Measurements from ENCODE around the gene RNF13. TPM values are rescaled to one million over a fixed set of nuclear protein-coding genes. Genes with fewer than 3 reads are reported as not detected.
A peak's percentile ranks its signal among the peaks of the same experiment; 100 is the strongest.
"Not testable (repeated sequence)": the region's sequence is repeated elsewhere in the genome, so short reads cannot be mapped to it uniquely, and the experiment has no call there.

The RNF13 gene
- total RNA-seq, 1 donor from 2014 or later, result 173 TPM

DNA sequence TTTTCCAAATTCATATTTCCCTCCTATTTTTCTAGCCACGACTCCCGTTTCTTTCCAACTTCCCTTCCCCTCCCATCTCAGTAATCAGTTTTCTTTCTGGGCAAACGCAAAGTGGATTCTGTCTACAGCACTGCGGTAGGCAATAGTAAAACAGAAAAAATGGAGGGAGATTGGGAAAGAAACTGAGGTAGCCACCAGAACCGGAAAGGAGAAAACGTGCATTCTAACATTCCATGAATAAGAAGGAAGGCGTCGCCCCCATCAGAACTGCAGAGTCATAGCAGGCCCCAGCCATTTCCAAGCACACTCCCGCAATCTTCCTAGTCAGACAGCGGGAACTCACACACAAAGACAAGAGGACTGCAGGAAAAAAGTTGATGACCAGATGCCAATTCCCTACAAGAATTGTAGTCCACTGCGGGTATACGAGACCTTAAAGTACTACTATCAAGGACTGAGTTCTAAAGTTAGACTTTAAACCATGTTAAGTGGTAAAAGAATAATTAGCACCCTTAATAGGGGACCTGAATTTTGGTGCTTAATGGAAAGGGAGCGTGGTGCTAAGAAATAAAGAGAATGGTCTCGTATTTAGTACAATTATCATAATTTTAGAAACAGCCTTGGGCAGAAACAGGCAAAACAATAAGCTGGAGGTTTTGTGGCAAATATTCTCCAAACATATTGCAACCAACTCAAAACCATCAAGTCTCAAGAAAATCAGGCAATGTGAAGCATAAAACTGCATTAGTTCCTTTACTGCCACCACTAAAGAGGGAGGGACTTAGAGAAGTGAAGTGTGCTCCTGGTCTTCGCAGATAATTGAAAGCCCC is 156.3 kb downstream of the RNF13 start:
- ATAC-seq (peak; percentile 78), DNase-seq (ENCODE audit: low spot score) (peak; percentile 65)
- intact Hi-C loops (cut with DNase I), result no loop called here

DNA sequence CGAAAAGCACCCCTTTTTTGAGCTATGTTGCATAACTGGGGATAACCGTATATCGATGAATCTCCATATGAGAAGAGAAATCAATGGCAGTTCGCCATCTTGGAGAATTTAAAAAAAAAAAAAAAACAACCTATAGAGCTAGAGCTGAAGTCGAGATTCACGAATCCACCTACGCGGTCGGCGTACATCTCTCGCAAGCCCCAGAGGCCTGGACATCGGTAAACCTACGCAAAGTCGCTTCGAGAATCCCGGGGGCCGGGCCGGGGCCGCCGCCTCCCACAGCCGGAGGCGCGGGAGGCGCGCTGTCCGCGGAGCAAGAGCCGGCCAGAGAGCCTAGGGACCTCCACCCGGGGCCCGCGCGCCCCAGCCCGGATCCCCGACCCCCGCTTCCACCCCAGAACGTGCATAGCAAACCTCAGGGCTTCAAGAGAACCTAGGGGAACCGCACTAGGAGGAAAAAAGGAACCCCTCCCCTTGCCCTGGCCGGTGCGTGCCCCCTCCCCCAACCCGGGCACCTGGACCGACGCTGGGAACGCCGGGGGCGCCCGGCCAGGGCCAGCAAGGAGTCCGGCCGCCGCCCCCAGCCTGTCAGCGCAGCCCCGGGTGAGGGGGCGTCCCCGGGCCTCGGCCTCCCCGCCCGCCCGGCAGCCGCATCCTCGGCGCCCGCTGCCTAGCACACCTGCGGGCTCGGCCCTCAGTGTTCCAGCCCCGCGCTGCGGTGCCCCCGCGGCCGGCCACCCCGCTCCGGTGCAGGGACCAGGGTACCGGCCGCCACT is 157.1 kb downstream of the RNF13 start:
- ATAC-seq (peak; percentile 82), DNase-seq (ENCODE audit: low spot score) (peak; percentile 88)
- intact Hi-C loops (cut with DNase I), result loop anchor here (5.0 kb wide), 1 partner anchor 212 kb away; no protein-coding TSS in a partner anchor

GRCh38 chr3:149970716-149971402 is 157.8 kb downstream of the RNF13 start, which contains the start of gene PFN2:
PFN2 (minus strand) TSS chr3:149970895; CDS start chr3:149970856, 39 bp downstream.
- DNase-seq (ENCODE audit: low spot score) (peak; percentile 75), ATAC-seq (peak; percentile 75)

DNA sequence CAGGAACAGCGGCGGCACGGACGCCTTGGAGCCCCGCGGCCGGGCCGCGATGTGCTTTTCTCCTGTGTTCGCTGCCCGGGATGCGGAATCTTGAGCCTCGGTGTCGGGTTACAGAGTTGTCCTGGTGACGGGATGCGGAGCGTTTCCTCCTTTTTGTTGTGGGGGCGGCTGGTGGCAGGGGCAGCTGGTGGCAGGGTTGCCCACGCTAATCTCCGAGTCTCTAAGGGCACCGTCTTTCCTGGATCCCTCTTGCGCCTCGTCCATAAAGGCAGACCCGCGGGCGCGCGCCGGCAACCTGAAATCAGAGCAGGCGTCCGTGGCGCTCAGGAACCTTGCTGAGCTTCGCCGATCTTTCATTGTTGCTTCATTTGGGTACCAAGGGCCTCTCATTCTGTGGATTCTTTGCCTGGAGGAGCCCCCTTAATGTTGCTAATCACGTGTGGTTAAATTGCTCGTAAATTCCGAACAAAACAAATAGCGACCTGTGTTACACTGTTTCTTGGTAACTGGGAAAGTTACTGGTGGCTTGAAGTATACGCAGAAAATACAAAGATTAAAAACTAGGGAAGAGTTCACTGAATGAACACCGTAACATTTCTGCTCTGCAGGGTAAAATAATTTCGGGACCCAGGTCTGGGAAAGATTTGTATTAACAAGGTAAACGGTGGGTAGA is 158.5 kb downstream of the RNF13 start:
- intact Hi-C loops (cut with DNase I), result loop anchor here (5.0 kb wide), 1 partner anchor 211 kb away; no protein-coding TSS in a partner anchor
- ATAC-seq (peak; percentile 32), DNase-seq (ENCODE audit: low spot score) (peak; percentile 73)

More at GRCh38 chr3:149970716-149971402, 157.8 kb downstream of the RNF13 start, which contains the start of gene PFN2:
- intact Hi-C loops (cut with DNase I), result loop anchor here (5.0 kb wide), 1 partner anchor 211 kb away; no protein-coding TSS in a partner anchor

DNA sequence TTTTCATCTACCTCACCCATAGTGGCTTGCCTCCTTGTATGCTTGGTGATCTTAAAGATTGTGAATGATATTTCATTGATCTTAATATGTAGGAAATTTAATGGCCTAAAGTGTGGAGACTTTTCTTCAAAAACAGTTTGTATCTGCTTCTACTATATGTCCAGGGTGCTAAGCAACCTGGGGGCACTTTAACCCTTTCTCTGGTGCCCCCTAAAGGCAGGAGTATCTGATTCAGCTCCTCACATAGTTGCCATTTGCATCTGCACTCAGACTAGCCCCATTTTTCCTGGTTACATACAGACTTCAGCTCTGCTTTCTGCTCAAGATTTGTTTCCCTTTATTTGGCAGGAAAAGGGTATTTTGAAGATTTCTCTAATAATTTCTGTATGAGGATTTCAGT is 162.9 kb downstream of the RNF13 start:
- ATAC-seq (no peak), DNase-seq (ENCODE audit: low spot score) (no peak)
- intact Hi-C loops (cut with DNase I), result no loop called here

- DNase-seq (ENCODE audit: low spot score) (no peak), ATAC-seq (no peak)
- intact Hi-C loops (cut with DNase I), result no loop called here
Measured at GRCh38 chr3:149977386-149977785, 164.4 kb downstream of the RNF13 start.

DNA sequence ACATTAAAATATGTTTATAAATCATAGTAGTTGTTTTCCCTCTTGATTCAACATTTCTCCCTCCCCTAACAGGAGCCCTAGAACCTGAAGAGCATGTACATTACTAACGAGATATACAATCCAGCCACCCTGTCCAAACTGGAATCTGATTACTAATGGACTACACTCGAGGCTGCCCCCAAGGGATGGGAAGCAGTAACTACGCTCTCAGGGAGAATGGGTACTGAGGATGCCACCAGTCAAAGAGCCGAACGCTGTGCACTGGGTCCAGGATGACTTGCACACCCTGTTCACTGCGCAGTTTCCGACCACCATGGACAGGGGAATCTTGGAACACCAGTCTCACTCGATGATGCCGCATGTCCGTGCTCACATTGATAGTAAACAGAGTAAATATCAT is 169.0 kb downstream of the RNF13 start:
- ATAC-seq; intact Hi-C loops (cut with DNase I); DNase-seq (ENCODE audit: low spot score): not testable (repeated sequence)

- DNase-seq (ENCODE audit: low spot score); intact Hi-C loops (cut with DNase I); ATAC-seq: not testable (repeated sequence)
Measured at GRCh38 chr3:149983053-149983452, 170.0 kb downstream of the RNF13 start.

GRCh38 chr3:149983628-149984027 is 170.6 kb downstream of the RNF13 start:
- intact Hi-C loops (cut with DNase I), result no loop called here
- DNase-seq (ENCODE audit: low spot score) (no peak), ATAC-seq (no peak)

GRCh38 chr3:149989307-149989706 is 176.3 kb downstream of the RNF13 start:
- ATAC-seq, result no peak
- intact Hi-C loops (cut with DNase I), result no loop called here
- no peak for DNase-seq (ENCODE audit: low spot score)

DNA sequence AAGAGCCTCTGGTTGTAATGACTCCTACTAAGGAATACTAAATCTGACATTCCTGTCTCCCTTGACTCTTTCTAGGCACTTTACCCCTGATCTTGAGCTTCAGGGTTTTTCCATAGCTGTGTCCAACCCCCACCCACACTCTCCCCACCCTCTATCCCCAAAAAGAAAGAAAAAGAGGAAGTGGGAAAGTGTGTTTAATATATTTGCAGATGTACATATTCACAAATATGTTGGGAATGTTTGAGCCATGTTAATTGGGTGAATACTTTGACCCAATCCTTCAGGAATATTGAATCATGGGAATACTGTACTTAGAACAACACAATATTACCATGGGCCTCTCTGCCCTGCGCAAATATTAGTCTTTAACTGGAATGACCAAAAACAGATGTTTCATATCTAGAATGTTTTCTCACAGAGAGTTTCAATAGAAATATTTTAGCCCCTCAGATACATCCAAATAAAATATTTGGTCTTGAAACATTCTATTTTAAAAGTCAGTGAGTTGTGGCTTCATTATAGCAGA is 177.5 kb downstream of the RNF13 start:
- ATAC-seq, result no peak
- intact Hi-C loops (cut with DNase I), result no loop called here

GRCh38 chr3:149992416-149993058 is 179.5 kb downstream of the RNF13 start:
- DNase-seq (ENCODE audit: low spot score) (no peak), ATAC-seq (no peak)
- intact Hi-C loops (cut with DNase I), result no loop called here

More for the DNA sequence above, 177.5 kb downstream of the RNF13 start:
- DNase-seq (ENCODE audit: low spot score), result no peak

- ATAC-seq, result no peak
- no peak for DNase-seq (ENCODE audit: low spot score)
- intact Hi-C loops (cut with DNase I), result no loop called here
Measured at GRCh38 chr3:149998946-149999345, 185.9 kb downstream of the RNF13 start.

DNA sequence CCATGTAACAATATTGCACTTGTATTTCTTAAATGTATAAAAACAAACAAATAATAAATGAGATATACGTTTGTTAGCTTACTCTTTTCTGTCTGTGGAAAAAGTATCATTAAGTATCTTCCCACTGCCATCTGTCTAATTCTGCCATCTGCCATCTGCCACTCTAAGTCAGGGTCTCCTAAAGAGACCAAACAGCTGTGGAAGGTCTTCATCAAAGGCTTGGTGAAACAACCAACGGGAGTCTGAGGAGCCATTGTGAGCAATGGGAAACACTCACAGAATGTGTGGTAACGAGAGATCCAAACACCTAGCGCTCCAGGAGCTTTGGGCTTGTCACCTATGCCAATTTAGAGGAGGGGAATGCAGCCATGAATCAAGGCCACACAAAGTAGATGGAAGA is 186.4 kb downstream of the RNF13 start:
- no peak for ATAC-seq
- intact Hi-C loops (cut with DNase I), result no loop called here
- no peak for DNase-seq (ENCODE audit: low spot score)

- DNase-seq (ENCODE audit: low spot score) (no peak), ATAC-seq (no peak)
- intact Hi-C loops (cut with DNase I), result no loop called here
Measured at GRCh38 chr3:150000641-150001040, 187.6 kb downstream of the RNF13 start.

DNA sequence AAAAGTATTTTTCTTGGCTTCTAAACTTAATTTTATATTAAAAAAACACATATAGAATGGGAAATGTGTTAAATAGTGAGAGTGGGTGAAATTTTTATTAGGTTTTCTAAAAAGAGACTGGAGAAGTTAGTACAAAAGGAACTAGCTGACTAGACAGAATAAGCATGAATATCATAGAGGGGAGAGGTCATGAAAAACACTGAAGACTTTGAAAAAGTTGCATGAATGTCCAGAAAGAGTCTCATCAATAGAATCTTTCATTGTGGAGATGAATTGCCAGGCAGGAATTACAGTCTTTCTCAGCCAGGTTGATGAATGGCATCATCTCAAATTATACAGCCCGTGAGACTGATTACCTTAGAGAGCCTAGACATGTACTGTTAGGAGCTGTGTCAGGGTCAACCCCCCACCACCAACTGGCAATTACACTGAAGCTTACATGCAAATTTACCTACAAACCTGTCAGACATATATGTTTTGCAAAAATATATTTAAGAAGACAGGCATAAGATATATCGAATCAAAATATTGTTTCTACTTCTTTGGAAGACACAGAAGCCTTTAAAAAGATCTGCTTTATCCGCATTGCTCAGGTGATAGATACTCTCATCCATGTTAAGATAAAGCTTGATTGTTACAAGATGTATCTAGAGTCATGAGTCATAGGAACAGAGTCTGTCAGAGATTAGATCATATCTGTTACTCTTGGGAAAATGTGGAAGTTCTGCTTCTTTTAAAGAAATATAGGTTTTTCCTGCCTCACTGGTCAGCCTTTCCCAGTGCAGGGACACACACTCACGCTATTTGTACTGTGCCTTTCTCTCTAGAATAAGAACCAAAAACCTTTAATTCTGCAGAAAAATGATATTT is 192.5 kb downstream of the RNF13 start:
- ATAC-seq (no peak), DNase-seq (ENCODE audit: low spot score) (no peak)
- intact Hi-C loops (cut with DNase I), result no loop called here

DNA sequence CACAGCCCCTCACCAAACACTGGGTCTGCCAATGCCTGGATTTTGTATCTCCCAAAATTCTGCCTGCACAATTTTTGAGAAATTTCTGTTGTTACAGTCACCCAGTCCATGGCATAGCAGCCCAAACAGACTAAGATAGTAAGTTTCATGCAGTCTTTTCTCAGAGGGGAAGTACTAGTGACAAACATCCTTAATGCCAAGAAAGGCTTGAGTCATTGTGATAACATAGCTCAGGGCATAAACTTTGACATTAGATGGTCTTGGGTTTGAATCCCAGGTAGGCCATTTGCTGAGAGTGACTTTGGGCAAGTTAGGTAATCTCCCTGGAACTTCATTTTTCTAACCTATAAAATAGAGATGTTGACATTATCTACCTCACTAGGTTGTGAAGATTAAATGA is 193.8 kb downstream of the RNF13 start:
- ATAC-seq (no peak), DNase-seq (ENCODE audit: low spot score) (no peak)
- intact Hi-C loops (cut with DNase I), result no loop called here
